IgD-negative memory B cell (primary cell): ENCODE data around the gene KLHDC2. TPM values are rescaled to one million over a fixed set of nuclear protein-coding genes. Genes with fewer than 3 reads are reported as not detected.
"Not testable (repeated sequence)": the region's sequence is repeated elsewhere in the genome, so short reads cannot be mapped to it uniquely, and the experiment has no call there.

Experiments used
- H3K27ac Mint-ChIP-seq, 3 donors: one replicate each; pipeline ENCODE4 v1.8.0; 2020 to 2022; ENCODE audit warnings: mild to moderate bottlenecking in 3 of 3, mixed read lengths in 3 of 3, moderate library complexity in 1 of 3
- H3K27me3 Mint-ChIP-seq: one replicate; pipeline ENCODE4 v1.8.0; 2021; ENCODE audit warnings: mixed read lengths
- H3K36me3 Mint-ChIP-seq: one replicate; pipeline ENCODE4 v1.8.0; 2020; ENCODE audit warnings: mild to moderate bottlenecking, mixed read lengths
- H3K4me1 Mint-ChIP-seq, 3 donors: one replicate each; pipeline ENCODE4 v1.8.0; 2020 to 2022; ENCODE audit warnings: mixed read lengths in 3 of 3, mild to moderate bottlenecking in 1 of 3
- H3K4me3 Mint-ChIP-seq, 4 donors: one replicate each; pipeline ENCODE4 v1.8.0; 2020 to 2022; ENCODE audit warnings: mild to moderate bottlenecking in 4 of 4, mixed read lengths in 4 of 4, moderate library complexity in 3 of 4
- H3K9me3 Mint-ChIP-seq, 3 donors: one replicate each; pipeline ENCODE4 v1.8.0; 2020 to 2021; ENCODE audit warnings: mixed read lengths in 3 of 3, mild to moderate bottlenecking in 1 of 3
- polyA plus RNA-seq: library from polyadenylated mRNA; unstranded; fragments of 300-500 nt; fragmentation: Illumina TruSeq; gene quantifications from one replicate; pipeline ENCODE4 v1.2.3, GENCODE V29; 2021

The KLHDC2 gene
- polyA plus RNA-seq, 1 donor from 2014 or later = 48.1 TPM

DNA sequence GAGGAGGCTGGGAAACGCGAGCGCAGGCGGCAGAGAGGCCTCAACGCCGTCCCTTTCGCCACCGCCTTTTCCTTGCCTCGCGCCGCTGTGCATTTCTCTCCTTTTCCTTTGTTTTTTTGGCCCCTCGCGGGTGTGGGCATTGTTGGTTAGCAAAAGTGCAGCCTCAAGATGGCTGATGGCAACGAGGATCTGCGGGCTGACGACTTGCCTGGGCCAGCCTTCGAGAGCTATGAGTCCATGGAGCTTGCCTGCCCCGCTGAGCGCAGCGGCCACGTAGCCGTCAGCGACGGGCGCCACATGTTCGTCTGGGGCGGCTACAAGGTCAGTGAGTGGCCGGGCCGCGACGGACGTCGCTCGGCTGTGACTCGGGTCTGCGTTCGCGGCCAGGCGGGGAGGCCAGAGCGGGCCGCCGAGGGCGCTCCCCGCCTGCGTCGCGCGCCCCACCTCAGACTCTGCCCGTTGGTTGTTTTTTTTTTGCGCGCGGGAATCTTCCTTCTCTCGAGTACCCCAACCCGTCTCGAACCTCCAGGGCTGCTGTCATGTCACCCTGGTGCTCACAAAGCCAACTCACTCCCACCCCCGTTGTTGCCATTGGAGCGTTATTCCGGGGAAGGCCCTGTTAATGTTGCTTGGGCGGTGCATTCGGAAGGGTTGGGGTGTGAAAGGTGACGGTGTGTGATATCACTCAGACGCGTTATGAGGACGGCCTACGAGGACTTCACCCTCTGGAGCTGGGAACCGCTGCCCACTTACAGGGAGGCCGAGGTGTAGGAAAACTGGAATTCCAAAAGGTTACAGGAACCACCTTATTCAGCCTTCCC lies 558 bp downstream of the KLHDC2 start:
- H3K27me3 Mint-ChIP-seq = no peaks in the 10 kb centered on the region
- no peaks in the 10 kb centered on the region for H3K36me3 Mint-ChIP-seq
- H3K27ac Mint-ChIP-seq = peak overlapping the region; percentile 94 to 100 (median 97)
- H3K4me3 Mint-ChIP-seq = peak overlapping the region; percentile 97 to 99 (median 98)
- H3K4me1 Mint-ChIP-seq = peaks cover 13 to 30% (median 26%) of the 10 kb centered on the region in 3 donors
- no peaks in the 10 kb centered on the region for H3K9me3 Mint-ChIP-seq

DNA sequence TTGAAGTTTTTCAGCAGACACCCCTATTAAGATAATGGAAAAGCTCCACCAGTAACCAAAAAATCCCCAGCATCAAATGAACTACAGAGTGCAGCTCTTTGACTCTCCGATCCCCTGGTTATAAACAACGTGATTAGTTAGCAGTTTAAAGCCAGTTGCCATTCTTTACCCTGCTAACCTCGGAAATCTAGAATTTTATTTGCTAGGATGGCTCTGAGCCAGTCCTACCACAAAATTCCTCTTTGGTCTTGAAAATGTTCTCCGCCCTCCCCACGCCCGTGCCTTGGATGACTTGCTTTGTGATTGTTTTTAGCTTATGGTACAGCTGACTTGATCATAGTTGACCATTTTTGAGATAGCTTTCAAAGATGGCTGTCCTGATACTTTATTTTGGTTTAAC lies 1.2 kb downstream of the KLHDC2 start:
- peak overlapping the region; percentile 97 to 99 (median 98) for H3K4me3 Mint-ChIP-seq
- no peaks in the 10 kb centered on the region for H3K9me3 Mint-ChIP-seq
- peaks cover 13 to 30% (median 26%) of the 10 kb centered on the region in 3 donors for H3K4me1 Mint-ChIP-seq
- peak overlapping the region; percentile 94 to 100 (median 97) for H3K27ac Mint-ChIP-seq
- no peaks in the 10 kb centered on the region for H3K27me3 Mint-ChIP-seq
- no peaks in the 10 kb centered on the region for H3K36me3 Mint-ChIP-seq

DNA sequence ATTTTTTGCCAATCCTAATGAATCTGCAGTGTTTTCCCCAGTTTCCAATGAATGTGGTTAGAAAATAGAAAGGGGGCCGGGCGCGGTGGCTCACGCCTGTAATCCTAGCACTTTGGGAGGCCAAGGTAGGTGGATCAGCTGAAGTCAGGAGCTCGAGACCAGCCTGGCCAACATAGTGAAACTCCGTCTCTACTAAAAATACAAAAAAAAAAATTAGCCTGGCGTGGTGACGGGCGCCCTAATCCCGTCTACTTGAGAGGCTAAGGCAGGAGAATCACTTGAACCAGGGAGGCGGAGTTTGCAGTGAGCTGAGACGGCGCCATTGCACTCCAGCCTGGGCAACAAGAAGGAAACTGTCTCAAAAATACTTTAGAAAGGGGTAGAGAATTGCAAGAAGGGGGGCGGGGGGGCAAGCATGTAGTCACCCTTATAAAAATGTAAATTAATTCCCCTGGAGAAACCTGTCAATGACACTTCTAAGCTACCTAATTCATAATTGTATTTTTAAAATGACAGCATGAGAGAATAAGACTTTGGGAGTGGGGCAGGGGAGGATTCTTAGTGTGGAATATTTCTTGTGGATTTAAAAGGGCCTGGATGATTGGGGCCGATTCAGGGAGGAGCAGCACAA lies 1.7 kb downstream of the KLHDC2 start:
- Mint-ChIP-seq H3K36me3 (no peaks in the 10 kb centered on the region), H3K4me1 (peaks cover 13 to 31% (median 26%) of the 10 kb centered on the region in 3 donors), H3K9me3 (no peaks in the 10 kb centered on the region), H3K27ac (peak overlapping the region in 2 of 3 donors; percentile 94 to 100), H3K4me3 (peak overlapping the region; percentile 97 to 99 (median 98)), H3K27me3 (no peaks in the 10 kb centered on the region)

DNA sequence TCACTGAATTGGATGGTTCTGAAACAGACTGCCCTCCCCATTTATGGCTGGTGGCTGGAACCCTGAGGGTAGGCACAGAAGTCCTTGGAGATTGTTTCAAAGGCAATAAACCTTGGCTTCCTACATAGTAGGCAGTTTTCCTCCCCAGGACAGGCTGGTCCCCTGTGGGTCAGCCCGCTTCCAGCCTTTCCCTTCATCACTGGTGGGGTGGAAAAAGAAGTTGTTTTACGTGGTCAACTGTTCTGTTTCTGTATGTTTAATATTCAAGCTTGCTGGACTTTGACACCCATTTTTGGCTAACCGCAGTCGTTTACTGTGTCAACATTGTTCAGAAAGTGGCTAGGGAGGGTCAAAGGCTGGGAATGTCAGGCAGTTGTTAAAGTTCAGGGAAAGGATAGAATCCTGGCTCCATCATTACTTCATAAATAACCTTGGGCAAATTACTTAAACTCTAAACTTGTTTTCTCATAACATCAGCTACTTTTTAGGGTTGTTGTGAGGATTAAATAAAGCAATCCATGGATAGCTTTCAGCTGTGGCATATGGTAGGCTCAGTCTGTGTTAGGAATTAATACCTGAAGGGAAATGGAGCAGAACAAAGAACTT lies 2.4 kb downstream of the KLHDC2 start:
- Mint-ChIP-seq H3K4me1 (peaks cover 13 to 33% (median 26%) of the 10 kb centered on the region in 3 donors), H3K9me3 (no peaks in the 10 kb centered on the region), H3K27ac (peak overlapping the region; percentile 20 to 65 (median 45)), H3K4me3 (peak overlapping the region in 3 of 4 donors; percentile 33 to 98 (median 38)), H3K27me3 (no peaks in the 10 kb centered on the region), H3K36me3 (no peaks in the 10 kb centered on the region)

DNA sequence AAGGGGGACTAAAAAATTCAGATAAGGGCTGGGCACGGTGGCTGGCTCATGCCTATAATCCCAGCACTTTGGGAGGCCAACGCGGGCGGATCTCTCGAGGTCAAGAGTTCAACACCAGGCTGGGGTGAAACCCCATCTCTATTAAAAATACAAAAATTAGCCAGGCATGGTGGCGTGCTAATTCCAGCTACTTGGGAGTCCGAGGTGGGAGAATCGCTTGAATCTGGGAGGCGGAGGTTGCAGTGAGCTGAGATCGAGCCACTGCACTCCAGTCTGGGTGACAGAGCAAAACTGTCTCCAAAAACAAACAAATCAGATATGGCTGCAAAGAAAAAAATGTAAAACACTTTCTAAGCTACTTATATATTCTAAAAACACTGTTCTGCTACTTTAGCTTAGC lies 3.7 kb downstream of the KLHDC2 start:
- not testable (repeated sequence) for H3K9me3 Mint-ChIP-seq, H3K27ac Mint-ChIP-seq, H3K27me3 Mint-ChIP-seq, H3K36me3 Mint-ChIP-seq
- Mint-ChIP-seq H3K4me1 (peaks cover 13 to 33% (median 26%) of the 10 kb centered on the region in 3 donors), H3K4me3 (peak overlapping the region in 1 of 4 donors; percentile 98)

DNA sequence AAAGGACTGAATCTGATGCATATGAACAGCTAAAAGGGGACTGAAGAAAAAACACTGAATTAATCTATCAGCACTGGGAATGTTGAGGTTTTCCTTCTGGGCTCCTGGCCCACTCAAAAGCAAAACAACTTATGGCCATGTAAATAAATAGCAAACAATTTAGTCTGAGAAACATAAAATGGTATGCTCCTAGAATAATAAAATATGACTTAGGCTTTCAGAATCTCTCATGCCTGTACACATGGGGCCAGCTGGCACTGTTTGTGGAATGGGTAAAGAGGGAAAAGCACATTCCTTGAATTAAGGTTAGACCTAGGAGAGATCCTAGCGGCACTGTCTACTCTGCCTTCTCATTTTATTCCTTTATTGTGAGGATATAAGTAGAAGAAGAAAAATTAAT lies 6.2 kb downstream of the KLHDC2 start:
- Mint-ChIP-seq H3K36me3 (peaks cover 2% of the 10 kb centered on the region), H3K27ac (peak overlapping the region in 1 of 3 donors; percentile 31), H3K4me3 (no peak overlapping the region)

DNA sequence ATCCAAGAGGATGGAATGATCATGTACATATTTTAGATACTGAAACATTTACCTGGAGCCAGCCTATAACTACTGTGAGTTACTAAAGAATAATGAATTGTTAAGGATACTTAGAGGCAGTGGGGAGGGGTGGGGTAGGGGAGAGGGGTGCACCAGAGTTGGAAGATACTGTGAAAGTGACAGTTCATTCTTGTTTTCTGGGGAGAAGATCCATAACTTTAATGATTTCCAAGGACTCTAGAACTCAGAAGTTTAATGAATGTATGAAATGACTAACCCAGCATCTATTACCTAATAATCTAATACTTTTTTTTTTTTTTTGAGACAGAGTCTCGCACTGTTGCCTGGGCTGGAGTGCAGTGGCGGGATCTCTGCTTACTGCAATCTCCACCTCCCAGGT lies 10.5 kb downstream of the KLHDC2 start:
- Mint-ChIP-seq H3K4me3 (no peak overlapping the region), H3K9me3 (no peaks in the 10 kb centered on the region), H3K27ac (no peak overlapping the region), H3K4me1 (peaks cover 0 to 4% (median 0%) of the 10 kb centered on the region in 3 donors), H3K36me3 (peaks cover 2% of the 10 kb centered on the region), H3K27me3 (no peaks in the 10 kb centered on the region)

More for the DNA sequence above, 6.2 kb downstream of the KLHDC2 start:
- H3K27me3 Mint-ChIP-seq = no peaks in the 10 kb centered on the region
- H3K4me1 Mint-ChIP-seq = peaks cover 8 to 22% (median 12%) of the 10 kb centered on the region in 3 donors
- no peaks in the 10 kb centered on the region for H3K9me3 Mint-ChIP-seq

DNA sequence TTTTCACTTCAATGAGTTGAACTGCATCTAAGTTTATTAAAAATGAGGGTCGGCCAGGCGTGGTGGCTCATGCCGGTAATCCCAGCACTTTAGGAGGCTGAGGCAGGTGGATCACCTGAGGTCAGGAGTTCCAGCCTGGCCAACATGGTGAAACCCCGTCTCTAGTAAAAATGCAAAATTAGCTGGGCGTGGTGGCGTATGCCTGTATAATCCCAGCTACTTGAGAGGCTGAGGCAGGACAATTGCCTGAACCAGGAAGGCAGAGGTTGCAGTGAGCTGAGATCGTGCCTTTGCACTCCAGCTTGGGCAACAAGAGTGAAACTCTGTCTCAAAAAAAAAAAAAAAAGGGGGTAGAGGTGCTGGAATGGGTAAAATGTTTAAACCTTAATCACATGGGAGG lies 13.1 kb downstream of the KLHDC2 start:
- not testable (repeated sequence) for H3K27ac Mint-ChIP-seq, H3K9me3 Mint-ChIP-seq, H3K36me3 Mint-ChIP-seq, H3K4me3 Mint-ChIP-seq, H3K27me3 Mint-ChIP-seq, H3K4me1 Mint-ChIP-seq

DNA sequence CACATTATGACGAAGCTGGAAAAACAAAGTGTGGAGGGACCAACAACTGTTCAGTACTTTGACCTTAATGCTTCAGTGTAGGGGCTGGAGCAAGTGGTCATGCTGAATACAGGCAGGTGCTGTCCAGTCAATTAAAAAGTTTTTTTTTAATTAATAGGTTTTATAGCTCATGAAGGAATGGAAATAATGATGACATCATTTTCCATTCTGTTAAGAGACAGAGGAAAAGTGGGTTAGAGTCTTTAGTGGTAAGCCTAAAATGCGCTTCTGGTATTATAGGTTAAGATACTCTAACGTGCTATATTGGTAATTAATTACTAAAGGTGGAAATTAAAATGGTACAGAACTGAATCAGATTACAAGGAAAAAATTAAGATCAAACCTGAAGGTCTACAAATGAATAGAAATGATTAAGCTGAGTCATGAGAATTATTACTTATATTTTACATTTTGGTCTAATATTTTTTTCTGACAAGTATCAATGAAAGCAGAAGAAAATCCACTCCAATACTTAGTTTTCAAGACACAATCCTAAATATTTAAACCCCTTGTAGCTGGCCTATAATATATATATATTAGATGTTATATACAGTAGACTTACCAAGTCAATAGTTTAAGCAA lies 15.6 kb downstream of the KLHDC2 start:
- Mint-ChIP-seq H3K27ac (peak overlapping the region in 1 of 3 donors; percentile 56), H3K27me3 (no peaks in the 10 kb centered on the region), H3K4me1 (no peaks in the 10 kb centered on the region), H3K9me3 (no peaks in the 10 kb centered on the region), H3K4me3 (no peak overlapping the region), H3K36me3 (peaks cover 6% of the 10 kb centered on the region)

DNA sequence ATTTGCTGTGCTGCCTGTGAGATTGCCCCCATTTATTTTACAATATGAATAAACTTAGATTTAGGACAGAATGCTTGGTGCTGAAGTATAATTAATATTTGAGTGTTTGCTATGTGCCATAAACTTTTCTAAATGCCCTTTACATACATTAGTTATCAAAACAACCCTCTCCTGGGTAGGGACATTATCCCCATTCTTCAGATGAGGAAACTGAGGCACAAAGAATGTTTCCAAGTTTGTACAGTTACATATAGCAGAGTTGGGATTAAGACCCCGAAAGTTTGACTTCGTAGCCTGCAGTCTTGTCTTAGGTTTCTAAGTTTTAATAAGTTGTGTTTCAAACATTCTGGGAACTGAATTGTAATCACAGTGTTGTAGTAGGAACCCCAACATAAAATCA lies 18.4 kb downstream of the KLHDC2 start:
- Mint-ChIP-seq H3K4me3 (no peak overlapping the region), H3K36me3 (peaks cover 7% of the 10 kb centered on the region)

DNA sequence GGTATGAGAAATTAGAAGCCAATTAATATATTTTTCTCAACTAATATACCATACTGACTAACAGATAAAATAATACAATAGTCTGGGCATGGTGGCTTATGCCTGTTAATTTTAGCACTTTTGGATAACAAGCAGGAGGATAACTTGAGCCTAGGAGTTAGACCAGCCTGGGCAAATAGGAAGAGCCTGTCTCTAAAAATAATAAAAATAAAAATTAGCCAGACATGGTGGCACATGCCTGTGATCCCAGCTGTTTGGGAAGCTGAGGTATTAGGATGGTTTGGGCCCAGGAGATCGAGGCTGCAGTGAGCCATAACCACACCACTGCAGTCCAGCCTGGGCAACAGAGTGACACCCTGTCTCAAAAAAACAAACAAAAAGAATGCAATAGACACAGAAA lies 24.7 kb downstream of the KLHDC2 start:
- Mint-ChIP-seq H3K9me3 (no peaks in the 10 kb centered on the region), H3K4me3 (no peak overlapping the region), H3K36me3 (peaks cover 9% of the 10 kb centered on the region), H3K27me3 (no peaks in the 10 kb centered on the region), H3K27ac (peak overlapping the region in 1 of 3 donors; percentile 71), H3K4me1 (no peaks in the 10 kb centered on the region)

More for the DNA sequence above, 18.4 kb downstream of the KLHDC2 start:
- Mint-ChIP-seq H3K27ac (peak overlapping the region in 1 of 3 donors; percentile 31), H3K27me3 (no peaks in the 10 kb centered on the region), H3K9me3 (no peaks in the 10 kb centered on the region), H3K4me1 (no peaks in the 10 kb centered on the region)

DNA sequence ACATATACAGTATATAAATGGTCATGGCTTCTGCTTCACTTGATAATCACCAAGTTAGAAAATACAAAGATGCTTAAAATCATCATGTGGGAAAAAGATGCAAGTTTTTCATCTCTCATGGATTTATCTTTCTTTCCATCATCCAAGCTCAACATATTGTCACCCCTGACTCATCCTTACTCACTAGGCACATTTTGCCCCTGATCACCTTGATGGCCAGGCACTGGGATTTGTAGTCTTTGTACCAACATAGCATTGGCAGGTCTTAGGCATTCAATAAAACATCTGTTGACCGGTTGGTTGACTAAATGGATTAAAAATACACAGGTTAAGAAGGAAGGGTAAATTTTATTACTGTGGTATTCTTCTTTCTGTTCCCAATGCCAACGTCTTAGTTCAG lies 28.1 kb downstream of the KLHDC2 start:
- H3K36me3 Mint-ChIP-seq = peaks cover 8% of the 10 kb centered on the region
- H3K4me1 Mint-ChIP-seq = no peaks in the 10 kb centered on the region
- H3K27me3 Mint-ChIP-seq = no peaks in the 10 kb centered on the region
- H3K9me3 Mint-ChIP-seq = no peaks in the 10 kb centered on the region
- H3K27ac Mint-ChIP-seq = no peak overlapping the region
- H3K4me3 Mint-ChIP-seq = no peak overlapping the region

DNA sequence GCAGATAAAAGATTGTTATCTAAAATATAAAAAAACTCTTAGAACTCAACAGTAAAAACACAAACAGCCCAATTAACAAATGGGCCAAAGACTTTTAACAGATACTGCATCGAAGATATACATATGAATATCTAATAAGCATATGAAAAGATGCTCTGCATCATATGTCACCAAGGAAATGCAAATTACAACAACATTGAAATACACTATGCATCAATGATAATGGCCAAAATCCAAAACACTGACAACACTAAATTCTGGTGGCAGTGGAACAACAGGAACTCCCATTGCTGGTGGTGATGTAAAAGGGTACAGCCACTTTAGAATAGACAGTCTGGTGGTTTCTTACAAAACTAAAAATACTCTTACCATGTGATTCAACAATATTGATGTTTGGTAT lies 40.8 kb downstream of the KLHDC2 start:
- peaks cover 16% of the 10 kb centered on the region for H3K36me3 Mint-ChIP-seq
- H3K4me1 Mint-ChIP-seq = no peaks in the 10 kb centered on the region
- H3K27me3 Mint-ChIP-seq = no peaks in the 10 kb centered on the region
- H3K9me3 Mint-ChIP-seq = peaks cover 0 to 1% (median 0%) of the 10 kb centered on the region in 3 donors
- no peak overlapping the region for H3K4me3 Mint-ChIP-seq
- peak overlapping the region in 1 of 3 donors; percentile 59 for H3K27ac Mint-ChIP-seq

DNA sequence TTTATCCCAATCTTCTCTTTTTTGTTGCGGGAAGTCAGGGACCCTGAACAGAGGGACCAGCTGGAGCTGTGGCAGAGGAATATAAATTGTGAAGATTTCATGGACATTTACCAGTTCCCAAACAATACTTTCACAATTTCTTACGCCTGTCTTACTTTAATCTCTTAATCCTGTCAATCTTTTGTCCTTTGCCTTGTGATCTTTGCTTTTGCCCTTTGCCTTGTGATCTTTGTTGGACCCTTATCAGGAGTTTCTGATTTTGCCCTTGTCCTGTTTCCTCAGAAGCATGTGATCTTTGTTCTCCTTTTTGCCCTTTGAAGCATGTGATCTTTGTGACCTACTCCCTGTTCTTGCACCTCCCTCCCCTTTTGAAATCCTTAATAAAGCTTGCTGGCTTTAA lies 48.2 kb downstream of the KLHDC2 start:
- H3K27ac Mint-ChIP-seq, H3K9me3 Mint-ChIP-seq, H3K4me1 Mint-ChIP-seq, H3K27me3 Mint-ChIP-seq, H3K4me3 Mint-ChIP-seq: not testable (repeated sequence)
- H3K36me3 Mint-ChIP-seq = peaks cover 25% of the 10 kb centered on the region

DNA sequence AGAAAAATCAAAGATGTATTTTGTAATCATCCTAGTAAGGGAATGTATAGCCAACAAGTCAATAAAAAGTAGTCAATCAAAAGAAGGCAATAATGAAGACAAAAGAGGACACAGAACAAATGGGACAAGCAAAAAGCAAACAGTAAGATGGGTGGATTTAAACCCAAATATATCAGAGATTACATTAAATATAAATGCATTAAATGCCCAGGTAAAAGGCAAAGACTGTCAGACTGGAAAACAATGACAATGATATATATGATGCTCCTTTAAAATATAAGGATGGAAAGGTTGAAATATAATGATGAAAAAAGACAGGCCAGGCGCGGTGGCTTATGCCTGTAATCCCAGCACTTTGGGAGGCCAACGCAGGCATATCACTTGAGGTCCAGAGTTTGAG lies 48.9 kb downstream of the KLHDC2 start:
- Mint-ChIP-seq H3K27me3 (no peaks in the 10 kb centered on the region), H3K4me3 (no peak overlapping the region), H3K36me3 (peaks cover 22% of the 10 kb centered on the region), H3K27ac (peak overlapping the region in 1 of 3 donors; percentile 39), H3K4me1 (peaks cover 0 to 5% (median 3%) of the 10 kb centered on the region in 3 donors), H3K9me3 (peaks cover 4 to 8% (median 4%) of the 10 kb centered on the region in 3 donors)
